Fibroblast of lung (primary cell): ENCODE results near the gene KIF17.

ENCODE experiments used
- CTCF ChIP-seq, 2 donors: IDR thresholded peaks in 1 of 2; conservative IDR thresholded peaks in 1 of 2; 1 replicate in 1 of 2; 2 replicates in 1 of 2; pipeline ENCODE4 v1.5.1; 2011 to 2012; ENCODE audit warnings: low read length in 2 of 2, control low read depth in 1 of 2, inconsistent platforms in 1 of 2, low read depth in 1 of 2, mild to moderate bottlenecking in 1 of 2
- EZH2 ChIP-seq: IDR thresholded peaks from 2 replicates; pipeline ENCODE4 v1.5.1; 2012; ENCODE audit warnings: low read length, control low read depth, mild to moderate bottlenecking; ENCODE audit errors: missing control alignments

DNA sequence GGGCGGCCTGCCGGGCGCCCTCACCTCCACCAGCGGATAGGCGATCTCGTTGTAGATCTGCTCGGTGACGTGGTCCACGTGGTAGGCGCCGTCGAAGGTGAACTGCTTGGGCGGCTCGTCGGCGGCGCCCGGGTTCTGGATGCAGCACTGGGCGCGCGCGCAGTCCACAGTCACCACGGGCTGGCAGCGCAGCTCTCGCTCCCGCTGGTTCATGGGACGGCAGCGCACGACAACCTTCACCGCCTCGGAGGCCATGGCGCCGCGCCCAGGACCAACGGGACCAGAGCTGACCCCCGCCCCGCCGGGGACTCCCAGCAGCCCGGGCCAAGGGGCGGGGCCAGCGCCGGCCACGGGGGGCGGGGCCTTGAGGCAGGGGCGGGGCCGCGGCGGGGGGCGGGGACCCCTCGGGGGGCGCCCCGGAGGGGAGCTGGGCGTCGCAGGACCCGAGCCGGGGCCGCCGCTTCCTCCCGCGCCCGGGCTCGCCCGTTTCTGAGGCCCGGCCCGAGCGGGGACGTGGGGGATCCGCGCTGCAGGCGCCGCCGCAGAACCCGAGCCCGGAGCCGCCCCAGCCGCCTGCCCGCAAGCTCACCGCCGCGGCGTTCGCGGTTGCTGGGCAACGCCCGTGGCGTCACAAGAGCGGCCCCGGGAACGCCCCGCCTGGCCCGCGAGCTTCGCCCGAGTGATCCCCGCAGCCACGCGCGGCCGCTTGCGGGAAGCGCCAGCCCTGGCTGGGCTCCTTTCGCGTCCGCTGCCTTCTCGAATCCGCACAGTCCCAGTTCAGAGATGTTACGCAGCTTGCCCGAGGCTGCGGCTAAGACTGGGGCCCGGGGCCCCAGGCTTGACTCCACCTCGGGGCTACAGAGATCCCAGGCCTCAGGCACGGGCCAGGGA, at the start of gene KIF17:
- no peak for TF ChIP-seq CTCF (conservative IDR thresholded peaks at IDR 0.05 in 1 of 2, IDR thresholded peaks at IDR 0.05 in 1 of 2; ENCODE audit: low read depth in 1 of 2, low read length in 2 of 2)
- no peak for TF ChIP-seq EZH2
